ENCODE measurements around the gene TPBGL.

- TF ChIP-seq CTCF (IDR thresholded peaks at IDR 0.05 in 8 of 11, conservative IDR thresholded peaks at IDR 0.05 in 3 of 11) (no peak), POLR2AphosphoS5 (IDR thresholded peaks at IDR 0.05) (no peak), POLR2A (IDR thresholded peaks at IDR 0.05) (no peak)
Measured at GRCh38 chr11:75264356-75264755, 23.8 kb downstream of the TPBGL start.
